SHP77 (cell line): Measurements from ENCODE around the gene CARD11.

Experiments
- DNase-seq, 2 experiments: peaks; one replicate each; lab custom pipeline; 2025; lab: John Stamatoyannopoulos, UW

The CARD11 gene

DNA sequence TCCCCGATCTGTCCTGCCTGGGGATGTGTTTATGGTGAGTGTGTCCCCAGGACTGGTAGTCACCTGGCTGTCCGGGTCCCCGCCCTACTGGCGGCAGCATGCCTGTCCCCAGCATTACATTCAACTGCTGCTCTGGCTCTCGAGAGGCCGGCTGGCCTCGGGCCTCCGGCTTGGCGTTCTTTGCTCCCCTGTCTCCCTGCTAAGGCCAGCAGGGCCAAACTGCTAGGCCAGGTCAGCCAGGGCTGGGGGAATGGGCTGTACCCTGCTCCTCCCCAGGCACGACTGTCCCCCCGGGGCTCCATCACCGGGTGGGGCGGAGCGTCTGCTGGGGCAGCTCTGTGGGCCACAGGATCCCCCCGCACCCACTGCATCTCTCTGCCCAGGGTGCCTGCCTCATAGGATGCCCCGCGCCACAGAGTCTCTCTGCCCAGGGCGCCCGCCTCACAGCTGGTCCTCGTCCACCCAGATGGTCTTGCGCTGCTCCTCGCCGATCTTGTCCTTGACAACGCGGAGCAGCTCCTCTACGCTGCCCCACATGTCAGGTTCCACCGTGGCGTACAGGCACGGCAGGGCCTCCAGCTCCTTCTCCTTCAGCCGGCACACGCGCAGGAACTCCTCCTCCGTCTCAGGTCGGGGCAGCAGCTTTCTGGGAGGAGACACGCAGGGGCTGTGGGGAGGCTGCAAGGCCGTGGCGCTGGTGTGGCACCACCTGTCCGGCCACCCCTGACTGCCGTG lies 137.3 kb downstream of the CARD11 start:
- DNase-seq: no peak

DNA sequence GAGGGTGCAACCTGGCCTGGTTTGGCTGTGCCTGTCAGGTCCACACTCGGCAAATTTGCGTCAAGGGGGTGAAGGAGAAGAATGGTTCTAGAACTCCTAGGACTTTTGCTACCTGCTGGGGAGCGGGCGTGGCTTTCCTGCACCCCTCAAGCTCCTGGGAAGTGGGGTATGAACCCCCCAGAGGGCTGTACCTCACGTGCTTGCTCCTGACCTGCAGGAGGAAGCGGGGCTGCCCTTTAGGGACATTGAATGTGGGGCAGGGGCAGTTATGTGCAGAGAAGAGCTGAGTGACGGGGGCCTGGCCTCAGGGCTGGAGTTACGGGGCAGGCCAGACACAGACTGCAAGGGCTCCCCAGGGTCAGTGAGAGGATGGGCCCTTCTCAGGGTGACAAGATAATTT lies 138.2 kb downstream of the CARD11 start:
- DNase-seq: no peak

DNA sequence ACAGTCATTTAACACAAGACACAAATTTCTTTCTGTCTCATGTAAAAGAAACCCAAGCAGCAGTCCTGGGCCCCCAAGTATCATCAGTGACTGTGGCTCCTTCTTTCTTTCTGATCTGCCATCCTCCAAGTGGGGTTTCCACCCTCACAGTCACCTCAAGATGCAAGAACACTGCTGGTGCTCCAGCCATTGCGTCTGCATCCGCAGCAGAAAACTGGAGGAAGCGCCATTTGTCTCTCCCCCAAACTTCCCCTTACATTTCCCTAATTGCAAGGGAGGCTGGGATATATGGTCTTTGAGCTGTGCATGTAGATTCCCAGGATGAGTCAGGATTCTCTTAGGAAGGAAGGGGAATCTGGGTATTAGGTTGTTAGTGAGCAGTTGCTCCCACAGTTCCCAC lies 138.6 kb downstream of the CARD11 start:
- no peak for DNase-seq

DNA sequence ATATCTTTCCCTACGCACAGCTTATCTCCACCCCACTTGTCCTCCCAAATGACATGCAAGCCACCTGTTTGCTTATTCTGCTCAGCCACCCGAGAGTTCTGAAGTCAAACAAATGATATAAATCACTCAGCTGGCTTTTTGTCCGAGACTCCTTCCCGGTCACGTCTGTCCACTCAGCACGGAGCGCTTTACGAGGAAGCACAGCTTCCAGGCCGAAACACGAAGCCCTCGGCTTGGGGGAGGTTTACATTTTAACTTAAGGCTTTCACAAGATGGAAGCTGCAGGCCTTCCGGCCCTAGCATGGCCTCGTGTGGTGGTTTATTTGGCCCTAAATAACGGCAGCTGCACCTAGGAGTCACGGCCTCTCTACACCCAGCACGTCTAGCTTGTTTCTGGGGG lies 139.5 kb downstream of the CARD11 start:
- DNase-seq: peak in 1 of 2 experiments; percentile 21

DNA sequence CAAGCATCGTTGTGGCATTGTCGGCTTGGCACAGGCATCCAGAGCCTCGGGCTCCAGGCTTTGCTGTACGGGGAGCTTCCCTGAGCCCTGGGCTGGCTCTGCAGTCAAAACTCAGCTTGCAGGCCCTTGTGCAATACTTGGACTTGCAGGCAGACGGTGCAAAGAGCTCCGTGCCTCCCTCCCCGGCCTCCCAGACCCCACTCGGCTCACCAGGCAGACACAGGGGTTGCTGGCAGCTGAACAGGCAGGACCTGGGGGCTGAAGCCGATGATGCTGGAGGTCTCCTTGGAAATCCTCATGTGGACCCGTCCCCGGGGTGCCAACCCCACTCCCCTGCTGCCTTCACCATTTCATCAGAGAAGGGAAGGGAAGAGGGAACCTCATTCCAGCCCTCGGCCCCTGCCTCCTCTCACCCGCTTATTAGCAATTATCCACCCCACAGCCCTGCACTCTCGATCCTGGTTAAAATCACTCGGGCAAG lies 139.9 kb downstream of the CARD11 start:
- DNase-seq: no peak

DNA sequence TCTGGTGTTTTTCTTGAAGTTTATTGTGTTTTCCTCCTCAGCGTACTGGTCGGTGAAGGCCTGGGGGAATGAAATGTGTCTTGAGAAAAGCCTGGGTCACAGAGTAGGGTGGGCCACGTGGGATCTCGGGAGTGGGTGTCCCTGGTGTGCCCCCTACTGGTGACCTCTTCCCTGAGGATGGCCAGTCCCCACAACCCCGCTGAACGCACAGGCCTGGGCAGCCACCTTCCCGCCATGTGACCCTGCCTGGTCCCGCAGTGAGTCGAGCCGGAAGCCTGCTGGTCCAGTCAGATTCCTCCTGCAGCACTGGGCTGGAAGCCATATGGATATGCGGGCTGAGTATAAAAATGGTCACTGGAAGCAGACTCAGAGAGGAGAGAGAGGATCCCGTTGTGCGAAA lies 146.6 kb downstream of the CARD11 start:
- DNase-seq: no peak

DNA sequence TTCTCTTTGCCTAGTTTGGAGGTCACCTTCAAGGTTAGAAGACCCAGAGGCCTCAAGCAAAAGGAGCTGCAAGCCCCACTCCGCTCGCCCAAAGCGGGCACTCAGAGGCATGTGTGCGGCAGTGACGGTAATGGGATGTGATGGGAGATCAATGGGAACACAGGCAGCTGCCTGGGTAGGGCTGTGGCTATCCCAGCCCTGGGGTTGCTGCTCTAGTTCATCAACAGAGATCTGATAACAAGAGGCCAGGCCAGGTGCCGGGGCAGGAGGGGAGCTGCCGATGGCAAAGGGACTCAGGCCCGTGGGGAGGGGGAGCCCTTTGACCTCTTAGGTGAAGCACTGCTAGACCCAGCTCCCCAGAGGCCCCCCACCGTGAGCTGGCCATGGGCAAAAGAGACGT lies 147.5 kb downstream of the CARD11 start:
- DNase-seq: no peak

DNA sequence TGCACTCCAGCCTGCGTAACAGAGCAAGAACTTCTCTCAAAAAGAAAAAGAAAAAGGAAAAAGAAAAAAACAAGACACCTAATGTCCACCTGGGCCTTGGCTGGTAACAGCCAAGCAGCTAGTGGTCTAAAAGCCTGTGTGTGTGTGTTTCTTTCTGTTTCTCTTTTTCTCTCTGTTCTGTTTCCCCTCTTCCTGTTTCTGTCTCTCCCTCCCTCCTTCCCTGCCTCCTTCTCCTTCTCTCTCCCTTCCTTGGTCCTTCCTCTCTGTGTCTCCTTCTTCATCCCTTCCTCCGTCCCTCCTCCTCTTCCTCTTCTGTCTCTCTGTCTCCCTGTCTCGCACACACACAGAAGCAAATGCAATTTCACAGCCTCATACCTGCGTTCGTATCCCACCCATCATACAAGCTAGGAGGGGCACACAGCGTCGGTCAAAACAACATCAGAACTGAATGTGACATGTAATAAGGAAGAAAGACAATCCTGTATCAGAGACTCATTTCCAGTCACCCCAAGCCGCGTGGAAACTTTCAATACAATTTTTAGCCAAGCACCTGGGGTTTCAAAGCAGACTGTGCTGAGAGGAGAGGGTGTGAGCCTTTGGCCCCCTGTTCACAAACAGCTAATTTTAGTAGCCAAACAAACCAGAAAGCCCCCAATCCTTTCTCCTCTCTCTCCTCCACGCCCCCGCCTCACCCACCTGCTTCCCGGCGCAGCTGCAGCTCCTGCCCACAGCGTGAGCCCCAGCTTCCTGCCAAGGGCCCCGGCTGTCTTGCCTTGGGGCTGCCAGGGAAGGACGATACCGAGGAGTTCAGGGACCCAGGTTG lies 149.3 kb downstream of the CARD11 start:
- DNase-seq: peak in 1 of 2 experiments; percentile 43

DNA sequence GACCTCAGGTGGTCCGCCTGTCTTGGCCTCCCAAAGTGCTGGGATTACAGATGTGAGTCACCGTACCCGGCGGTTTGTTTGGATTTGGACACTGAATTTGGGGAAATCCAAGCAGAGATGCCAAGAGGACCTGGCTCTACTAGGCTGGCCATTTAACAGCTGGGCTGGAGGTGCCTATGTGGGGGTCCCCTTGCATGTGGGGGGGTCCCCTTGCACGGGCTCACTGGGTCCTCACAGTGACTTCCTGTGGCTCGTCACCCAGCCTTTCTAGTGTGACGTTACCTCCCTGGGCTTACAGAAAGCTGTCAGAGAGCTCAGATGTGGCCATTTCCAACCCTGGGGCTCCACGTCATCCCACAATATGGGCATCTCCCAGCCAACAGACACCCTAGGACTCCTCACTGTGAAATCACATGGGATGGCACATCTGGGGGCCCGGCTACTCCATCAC lies 150.2 kb downstream of the CARD11 start:
- DNase-seq: no peak

DNA sequence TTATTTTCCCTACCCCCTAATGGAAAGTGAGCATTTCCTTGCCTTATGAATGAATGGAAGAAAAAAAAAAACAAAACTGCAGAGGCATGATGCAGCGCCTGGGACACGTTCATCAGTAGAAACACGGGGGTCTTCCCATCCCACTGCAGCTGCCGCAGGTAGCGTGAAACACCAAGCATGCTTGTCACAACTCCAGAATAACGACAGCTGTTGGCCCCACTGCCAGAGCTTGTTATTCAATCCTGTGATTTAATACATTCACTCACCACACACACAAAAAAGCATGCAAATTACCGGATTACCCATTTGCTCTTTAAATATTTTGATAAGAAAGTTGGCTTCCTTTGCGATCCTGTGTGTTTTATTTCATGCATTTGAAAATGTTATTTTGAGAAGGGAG lies 151.1 kb downstream of the CARD11 start:
- DNase-seq: no peak

DNA sequence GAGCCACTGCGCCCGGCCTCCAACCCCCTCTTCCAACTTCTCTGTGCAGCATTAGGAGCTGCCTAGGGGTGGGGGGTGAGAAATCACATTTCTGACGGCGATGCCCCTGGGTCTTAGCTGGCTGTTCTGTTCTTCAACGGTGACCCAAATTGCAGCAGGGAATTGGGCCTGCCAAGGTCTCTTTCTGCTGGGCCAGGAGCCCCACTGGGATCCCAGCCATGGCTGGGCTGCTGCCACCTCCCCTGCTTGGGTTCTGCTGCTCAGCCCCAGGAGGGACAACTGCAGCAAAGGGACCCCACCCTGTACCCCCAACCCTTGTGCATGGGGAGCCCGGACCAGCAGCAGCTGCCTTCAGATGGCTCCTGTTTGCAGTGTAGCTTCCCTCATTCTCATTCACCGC lies 155.9 kb downstream of the CARD11 start:
- DNase-seq: no peak

DNA sequence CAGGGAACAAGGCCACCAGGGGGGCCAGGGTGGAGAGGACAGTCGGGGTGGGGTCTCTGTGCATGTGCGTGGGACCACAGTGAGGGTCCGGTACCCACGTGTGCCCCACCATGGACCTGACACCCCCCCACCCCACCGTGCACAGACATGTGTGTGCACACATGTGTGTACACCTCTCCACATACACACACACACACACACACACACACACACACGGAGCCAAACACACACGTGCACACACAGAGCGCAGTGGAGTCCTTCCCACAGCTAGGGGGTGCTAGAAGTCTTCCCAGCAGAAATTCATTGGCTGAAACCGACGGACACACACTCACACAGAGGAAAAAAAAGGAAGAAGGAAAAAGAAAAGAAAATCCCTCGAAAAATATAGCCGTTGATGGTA lies 156.8 kb downstream of the CARD11 start:
- peak; percentile 79 to 82 for DNase-seq

DNA sequence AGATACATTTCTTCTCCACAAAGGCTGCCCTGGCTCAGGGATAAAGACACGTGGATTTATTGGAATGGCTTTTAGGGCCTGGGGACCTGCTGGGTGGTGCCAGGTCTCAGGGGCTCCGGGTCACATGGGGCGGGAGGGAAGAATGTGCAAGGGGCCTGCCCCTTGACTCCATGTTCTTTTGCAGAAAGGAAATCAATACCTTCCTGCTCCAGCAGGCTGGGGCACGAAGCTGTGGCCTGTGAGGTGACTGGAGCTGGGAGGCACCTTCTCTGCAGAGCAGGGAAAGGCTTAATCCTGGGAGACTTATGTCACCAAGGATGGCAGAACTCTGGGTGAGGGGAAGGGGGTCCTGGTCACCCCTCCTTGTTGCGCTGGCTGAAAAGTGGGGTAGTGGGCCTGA lies 157.3 kb downstream of the CARD11 start:
- no peak for DNase-seq

DNA sequence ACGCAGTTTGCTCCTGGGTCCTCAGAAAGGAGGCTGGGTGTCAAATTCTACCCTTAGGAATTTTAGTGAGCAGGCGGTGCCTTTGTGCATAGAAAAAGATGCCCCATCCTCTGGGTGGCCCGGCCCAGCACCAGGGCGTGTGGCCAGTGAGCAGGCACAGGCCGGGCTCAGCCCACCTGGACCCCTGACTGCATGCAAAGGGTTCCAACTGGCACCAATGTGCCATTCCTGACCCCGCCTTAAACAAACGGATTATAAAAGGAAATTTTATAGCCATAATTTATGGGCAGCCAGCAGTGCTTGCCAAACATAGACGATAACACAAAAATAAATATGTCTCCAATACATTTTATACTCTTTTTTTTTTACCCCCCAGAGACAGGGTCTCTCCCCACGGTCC lies 159.5 kb downstream of the CARD11 start:
- no peak for DNase-seq

DNA sequence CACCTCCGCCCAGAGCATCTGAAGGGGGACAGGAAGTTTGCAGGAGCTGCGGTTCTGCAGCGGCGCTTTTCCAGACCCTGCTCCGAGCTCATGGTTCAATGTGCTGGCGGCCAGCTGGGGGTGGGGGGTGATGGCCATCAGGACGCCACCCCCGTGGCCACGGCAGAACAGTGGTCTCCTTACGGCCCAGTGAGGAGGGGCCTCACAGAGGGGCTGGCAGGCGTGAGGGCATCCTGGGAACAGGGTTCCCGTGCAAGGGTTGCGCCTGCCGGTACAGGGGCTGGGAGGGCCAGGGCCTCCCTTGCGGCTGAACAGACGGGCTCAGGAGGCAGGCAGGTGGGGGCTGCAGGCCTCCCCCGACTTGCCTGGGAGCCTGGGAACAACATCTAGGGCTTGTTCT lies 160.6 kb downstream of the CARD11 start:
- DNase-seq: no peak

DNA sequence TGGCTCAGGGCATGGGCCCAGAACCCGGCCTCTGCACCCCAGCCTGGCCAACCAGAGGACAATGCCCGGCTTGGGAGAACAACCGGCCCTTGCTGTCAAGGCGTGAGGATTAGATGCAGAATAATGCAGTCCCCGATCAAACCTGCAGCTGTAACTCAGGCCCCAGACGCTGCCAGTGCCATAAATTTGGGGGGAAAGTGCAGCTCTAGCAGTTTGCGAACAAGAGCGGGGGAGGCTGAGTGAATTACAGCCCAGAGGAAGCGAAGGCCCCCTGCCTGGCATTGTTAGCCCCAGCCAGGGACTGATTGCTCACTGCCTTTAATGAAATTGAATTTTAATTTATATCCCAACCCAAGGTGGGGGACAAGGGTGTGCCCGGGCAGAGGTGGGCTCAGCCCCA lies 161.6 kb downstream of the CARD11 start:
- DNase-seq: no peak

DNA sequence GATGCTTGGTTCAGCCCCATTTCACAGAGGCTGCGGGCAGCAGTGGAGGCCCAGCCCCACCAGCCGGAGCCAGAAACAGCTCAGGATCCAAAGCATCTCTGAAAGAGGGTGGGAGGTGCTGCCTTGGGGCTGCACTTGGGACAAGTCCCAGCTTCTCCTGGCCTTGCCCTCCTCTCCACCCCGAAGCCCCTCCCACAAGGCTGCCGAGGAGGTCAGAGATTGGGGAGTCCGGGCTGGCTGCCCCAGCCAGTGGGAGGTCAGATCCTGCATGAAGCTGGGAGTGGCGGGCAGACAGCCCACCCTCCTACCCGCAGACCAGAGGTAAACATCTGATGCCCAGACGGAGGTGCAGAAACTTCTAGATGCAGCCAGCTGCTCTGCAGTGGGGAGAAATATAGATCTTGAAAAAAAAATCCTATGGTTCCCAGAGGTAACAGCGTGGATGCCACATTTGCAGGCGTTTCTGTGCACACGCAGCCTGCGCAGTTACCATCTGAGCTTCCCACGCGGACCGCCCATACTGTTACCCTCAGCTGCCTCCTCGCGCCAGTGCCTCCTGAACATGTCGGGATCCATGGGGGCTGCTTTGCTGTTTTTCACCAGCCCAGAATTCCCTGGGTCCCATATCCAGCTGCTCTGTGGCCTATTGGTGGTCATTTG lies 162.7 kb downstream of the CARD11 start:
- DNase-seq: no peak

DNA sequence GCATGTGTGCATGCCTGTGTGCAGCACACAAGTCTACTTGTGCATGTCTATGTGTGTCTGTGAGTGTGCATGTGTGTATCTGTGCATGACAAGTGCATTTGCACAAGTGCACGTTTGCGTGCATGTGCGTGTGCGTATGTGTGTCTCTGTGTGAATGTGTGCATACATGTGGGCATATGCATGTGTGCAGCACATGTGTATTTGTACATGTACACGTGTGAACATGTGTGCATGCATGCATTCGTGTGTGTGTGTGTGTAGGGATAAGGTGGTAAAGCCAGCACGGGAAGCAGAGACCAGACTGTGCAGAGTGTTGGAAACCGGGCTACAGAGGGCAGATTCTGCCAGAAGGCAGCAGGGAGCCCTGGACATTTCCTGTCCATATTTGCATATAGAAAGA lies 163.6 kb downstream of the CARD11 start:
- no peak for DNase-seq

DNA sequence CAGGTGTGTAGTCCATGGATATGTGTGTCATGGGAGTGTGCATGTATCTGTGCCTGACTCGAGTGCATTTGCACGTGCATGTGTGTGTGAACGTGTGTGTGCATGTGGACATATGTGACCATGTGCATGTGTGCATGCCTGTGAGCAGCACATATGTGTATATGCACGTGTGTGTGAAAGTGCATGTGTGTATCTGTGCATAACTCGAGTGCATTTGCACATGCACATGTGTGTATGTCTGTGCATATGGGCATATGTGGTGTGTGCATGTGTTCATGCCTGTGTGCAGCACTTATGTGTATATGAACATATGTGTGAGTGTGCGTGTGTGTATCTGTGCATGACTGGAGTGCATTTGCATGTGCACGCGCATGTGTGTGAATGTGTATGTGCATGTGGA lies 164.3 kb downstream of the CARD11 start:
- DNase-seq: no peak

DNA sequence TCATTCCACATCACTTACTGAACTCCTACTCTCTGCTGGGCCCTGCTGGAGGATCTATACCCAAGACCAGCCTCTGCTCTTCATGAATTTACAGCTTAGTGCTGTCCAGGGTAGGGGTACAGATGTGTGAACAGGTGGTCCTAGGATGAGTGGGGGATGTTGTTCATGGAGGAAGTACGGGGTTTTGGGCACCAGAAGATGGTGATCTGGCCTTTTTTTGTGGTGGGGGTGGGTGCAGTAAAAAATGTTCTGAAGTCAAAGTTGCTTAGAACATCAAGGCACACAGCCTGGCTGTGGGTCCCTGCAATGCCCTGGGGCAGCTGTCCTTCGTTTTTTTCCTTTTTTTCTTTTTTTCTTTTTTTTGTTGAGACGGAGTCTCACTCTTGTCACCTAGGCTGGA lies 165.4 kb downstream of the CARD11 start:
- DNase-seq: no peak

DNA sequence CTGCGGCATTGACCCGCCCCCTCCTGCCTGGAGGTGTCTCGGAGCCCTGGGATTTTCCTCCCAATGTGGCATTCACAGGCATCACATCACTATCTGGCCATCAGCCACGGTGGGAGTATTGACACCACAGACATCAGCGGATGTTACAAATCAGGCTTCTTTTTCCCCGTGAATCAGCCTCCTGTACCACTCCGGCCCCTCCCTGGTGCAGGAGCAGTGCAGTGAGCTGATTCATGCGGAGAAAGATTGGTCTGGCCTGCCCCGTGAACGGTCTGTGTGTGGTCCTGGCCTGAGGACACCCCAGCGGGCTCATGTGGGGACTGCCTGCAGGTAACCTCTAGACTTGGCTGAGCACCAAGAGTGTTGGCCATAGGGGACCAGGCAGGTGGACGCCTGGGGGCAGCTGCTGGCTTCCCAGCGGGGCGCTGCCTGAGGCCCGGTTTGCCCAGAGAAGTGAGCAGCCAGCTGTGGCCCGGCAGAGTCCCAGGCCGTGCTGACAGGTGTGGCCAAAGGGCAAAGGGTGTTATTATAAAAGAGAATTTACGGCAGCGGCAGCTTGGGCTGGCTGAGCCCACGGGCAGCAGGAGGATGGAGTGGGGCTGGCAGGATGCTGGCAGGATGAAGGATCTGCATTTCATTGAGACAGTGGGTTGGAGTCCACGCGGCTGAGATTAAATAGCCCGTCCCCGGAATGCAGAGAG lies 167.5 kb downstream of the CARD11 start:
- DNase-seq: peak; percentile 55 to 77
